Measurements from ENCODE around the gene STK32B. TPM values are rescaled to one million over a fixed set of nuclear protein-coding genes. Genes with fewer than 3 reads are reported as not detected.

STK32B gene
- total and polyA plus RNA-seq, 3 donors from 2014 or later = 17.5 to 29.7 (median 22.6) TPM

- WGBS, 2 donors = 54 to 82% methylated on average over 1 of the region's 1 CpG
- DNase-seq = no peak
- Histone ChIP-seq H3K4me1 (no peaks in the 10 kb centered on the region), H3K4me3 (no peak overlapping the region), H3K9me3 (no peaks in the 10 kb centered on the region), H3K36me3 (ENCODE audit: low read depth, missing control alignments) (no peaks in the 10 kb centered on the region), H3K27ac (no peak overlapping the region), H3K27me3 (no peaks in the 10 kb centered on the region)
- intact Hi-C loops (cut with DNase I; ENCODE audit: low total_unique reads) = no loop called here
- TF ChIP-seq CTCF (IDR thresholded peaks at IDR 0.05) (no peak), POLR2A (IDR thresholded peaks at IDR 0.05) (no peak)
Observed at GRCh38 chr4:5489260-5489659, 438.0 kb downstream of the STK32B start.

GRCh38 chr4:5497489-5497888 is 446.2 kb downstream of the STK32B start:
- intact Hi-C loops (cut with DNase I; ENCODE audit: low total_unique reads) = no loop called here
- no peaks in the 10 kb centered on the region for H3K9me3 ChIP-seq
- TF ChIP-seq POLR2A (IDR thresholded peaks at IDR 0.05) (no peak), CTCF (IDR thresholded peaks at IDR 0.05) (no peak)
- 89 to 97% methylated on average over 2 of the region's 2 CpGs for WGBS, 2 donors
- H3K36me3 ChIP-seq (ENCODE audit: low read depth, missing control alignments) = no peaks in the 10 kb centered on the region
- no peak overlapping the region for H3K4me3 ChIP-seq
- no peaks in the 10 kb centered on the region for H3K4me1 ChIP-seq
- no peak for DNase-seq
- H3K27ac ChIP-seq = no peak overlapping the region
- no peaks in the 10 kb centered on the region for H3K27me3 ChIP-seq

- H3K27me3 ChIP-seq = no peaks in the 10 kb centered on the region
- TF ChIP-seq CTCF (IDR thresholded peaks at IDR 0.05) (no peak), POLR2A (IDR thresholded peaks at IDR 0.05) (no peak)
- DNase-seq = no peak
- no peak overlapping the region for H3K27ac ChIP-seq
- no peaks in the 10 kb centered on the region for H3K36me3 ChIP-seq (ENCODE audit: low read depth, missing control alignments)
- no peak overlapping the region for H3K4me3 ChIP-seq
- 65 to 67% methylated on average over 3 of the region's 3 CpGs for WGBS, 2 donors
- intact Hi-C loops (cut with DNase I; ENCODE audit: low total_unique reads) = no loop called here
- no peaks in the 10 kb centered on the region for H3K9me3 ChIP-seq
- no peaks in the 10 kb centered on the region for H3K4me1 ChIP-seq
Observed at GRCh38 chr4:5500165-5500564, 448.9 kb downstream of the STK32B start.

- TF ChIP-seq POLR2A (IDR thresholded peaks at IDR 0.05) (no peak), CTCF (IDR thresholded peaks at IDR 0.05) (no peak)
- DNase-seq = no peak
- intact Hi-C loops (cut with DNase I; ENCODE audit: low total_unique reads) = no loop called here
- Histone ChIP-seq H3K27me3 (no peaks in the 10 kb centered on the region), H3K36me3 (ENCODE audit: low read depth, missing control alignments) (no peaks in the 10 kb centered on the region), H3K9me3 (no peaks in the 10 kb centered on the region), H3K27ac (no peak overlapping the region), H3K4me1 (no peaks in the 10 kb centered on the region), H3K4me3 (no peak overlapping the region)
- 75 to 79% methylated on average over 7 of the region's 7 CpGs for WGBS, 2 donors
Observed at GRCh38 chr4:5503336-5503936, 452.2 kb downstream of the STK32B start.

GRCh38 chr4:5504486-5504885 is 453.2 kb downstream of the STK32B start:
- H3K27me3 ChIP-seq = no peaks in the 10 kb centered on the region
- no peaks in the 10 kb centered on the region for H3K36me3 ChIP-seq (ENCODE audit: low read depth, missing control alignments)
- no peak overlapping the region for H3K27ac ChIP-seq
- no peak overlapping the region for H3K4me3 ChIP-seq
- no peak for DNase-seq
- intact Hi-C loops (cut with DNase I; ENCODE audit: low total_unique reads) = no loop called here
- TF ChIP-seq POLR2A (IDR thresholded peaks at IDR 0.05) (no peak), CTCF (IDR thresholded peaks at IDR 0.05) (no peak)
- no peaks in the 10 kb centered on the region for H3K9me3 ChIP-seq
- H3K4me1 ChIP-seq = no peaks in the 10 kb centered on the region
